HL-60 (cell line): Measurements from ENCODE around the gene SPAG4.
A peak's percentile ranks its signal among the peaks of the same experiment; 100 is the strongest.

Experiments
- DNase-seq, 2 experiments: peaks; one replicate each; pipeline ENCODE4 v3.0.0-alpha.2; 2010 to 2020; ENCODE audit warnings: low read depth in 1 of 2, low spot score in 1 of 2
- H3K27ac ChIP-seq: fragments of 250-450 bp; sonication (Bioruptor Pico); replicated peaks from 2 replicates; pipeline ENCODE4 v1.5.1; 2020; ENCODE audit warnings: mild to moderate bottlenecking, moderate library complexity
- H3K27me3 ChIP-seq: fragments of 250-450 bp; sonication (Bioruptor Pico); 2 replicates; pipeline ENCODE4 v1.5.1; 2021; ENCODE audit warnings: mild to moderate bottlenecking, moderate library complexity; ENCODE audit not compliant: insufficient read depth, poor library complexity, severe bottlenecking
- H3K4me3 ChIP-seq: replicated peaks from 2 replicates; pipeline ENCODE4 v1.5.1; 2011; ENCODE audit warnings: mild to moderate bottlenecking, control low read depth, low read length; ENCODE audit not compliant: insufficient read depth
- CTCF ChIP-seq: IDR thresholded peaks from one replicate; pipeline ENCODE4 v1.5.1; 2011; ENCODE audit warnings: low read length, control low read depth, inconsistent platforms; ENCODE audit not compliant: insufficient read depth
- GABPA ChIP-seq: IDR thresholded peaks from 2 replicates; pipeline ENCODE4 v1.6.1; 2012; ENCODE audit warnings: low read depth
- POLR2AphosphoS5 ChIP-seq: IDR thresholded peaks from 2 replicates; pipeline ENCODE4 v1.6.1; 2012; ENCODE audit warnings: low read depth
- REST ChIP-seq: IDR thresholded peaks from 2 replicates; pipeline ENCODE4 v1.6.1; 2012; ENCODE audit warnings: low read depth; ENCODE audit not compliant: insufficient replicate concordance
- SPI1 ChIP-seq: IDR thresholded peaks from 2 replicates; pipeline ENCODE4 v1.6.1; 2012; ENCODE audit warnings: low read depth, mild to moderate bottlenecking, borderline replicate concordance
- long read RNA-seq: library from polyadenylated mRNA; unstranded; transcript quantifications from one replicate; pipeline ENCODE4 v2.0.0, GENCODE V29; 2020

The SPAG4 gene
- long read RNA-seq, partial matches to known transcripts = 1 of 7 reads
- long read RNA-seq, other reads (novel, unspliced or antisense) = 4 of 7 reads

GRCh38 chr20:35615667-35616464 lies at the start of gene SPAG4:
TSS of gene SPAG4 (plus strand) at chr20:35615829. CDS start at chr20:35616004, 175 bp downstream.
- Histone ChIP-seq H3K4me3 (peak within 1 kb of the TSS; percentile 48), H3K27me3 (no peaks in the 10 kb centered on the region), H3K27ac (peak within 1 kb of the TSS; percentile 96)
- TF ChIP-seq POLR2AphosphoS5 = peak; percentile 75
- TF ChIP-seq GABPA = no peak
- no peak for TF ChIP-seq REST
- peak; percentile 99 to 100 for DNase-seq

GRCh38 chr20:35568645-35569044 lies 47.0 kb upstream of the SPAG4 start:
- no peak overlapping the region for H3K27ac ChIP-seq
- DNase-seq = no peak
- H3K27me3 ChIP-seq = no peaks in the 10 kb centered on the region
- H3K4me3 ChIP-seq = no peak overlapping the region
- no peak for TF ChIP-seq SPI1
- TF ChIP-seq REST = no peak
- TF ChIP-seq CTCF = no peak
- no peak for TF ChIP-seq GABPA
- no peak for TF ChIP-seq POLR2AphosphoS5

- Histone ChIP-seq H3K27me3 (no peaks in the 10 kb centered on the region), H3K4me3 (no peak overlapping the region), H3K27ac (no peak overlapping the region)
- no peak for DNase-seq
- no peak for TF ChIP-seq SPI1
- no peak for TF ChIP-seq GABPA
- TF ChIP-seq CTCF = no peak
- no peak for TF ChIP-seq REST
- no peak for TF ChIP-seq POLR2AphosphoS5
These were observed 44.1 kb upstream of the SPAG4 start for GRCh38 chr20:35571555-35571954.
